ENCODE results near the gene KIFC3.

- TF ChIP-seq, protein P1, sequence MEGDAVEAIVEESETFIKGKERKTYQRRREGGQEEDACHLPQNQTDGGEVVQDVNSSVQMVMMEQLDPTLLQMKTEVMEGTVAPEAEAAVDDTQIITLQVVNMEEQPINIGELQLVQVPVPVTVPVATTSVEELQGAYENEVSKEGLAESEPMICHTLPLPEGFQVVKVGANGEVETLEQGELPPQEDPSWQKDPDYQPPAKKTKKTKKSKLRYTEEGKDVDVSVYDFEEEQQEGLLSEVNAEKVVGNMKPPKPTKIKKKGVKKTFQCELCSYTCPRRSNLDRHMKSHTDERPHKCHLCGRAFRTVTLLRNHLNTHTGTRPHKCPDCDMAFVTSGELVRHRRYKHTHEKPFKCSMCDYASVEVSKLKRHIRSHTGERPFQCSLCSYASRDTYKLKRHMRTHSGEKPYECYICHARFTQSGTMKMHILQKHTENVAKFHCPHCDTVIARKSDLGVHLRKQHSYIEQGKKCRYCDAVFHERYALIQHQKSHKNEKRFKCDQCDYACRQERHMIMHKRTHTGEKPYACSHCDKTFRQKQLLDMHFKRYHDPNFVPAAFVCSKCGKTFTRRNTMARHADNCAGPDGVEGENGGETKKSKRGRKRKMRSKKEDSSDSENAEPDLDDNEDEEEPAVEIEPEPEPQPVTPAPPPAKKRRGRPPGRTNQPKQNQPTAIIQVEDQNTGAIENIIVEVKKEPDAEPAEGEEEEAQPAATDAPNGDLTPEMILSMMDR (conservative IDR thresholded peaks at IDR 0.05 in 1 of 2, IDR thresholded peaks at IDR 0.05 in 1 of 2; ENCODE audit: low read depth in 1 of 2, low read length in 2 of 2), result no peak
- TF ChIP-seq EZH2 (IDR thresholded peaks at IDR 0.05; ENCODE audit: low read length, missing control alignments), result no peak
Measured at GRCh38 chr16:57745768-57746167, 56.5 kb downstream of the KIFC3 start.
